Measurements from ENCODE around the gene CD4. TPM values are rescaled to one million over a fixed set of nuclear protein-coding genes. Genes with fewer than 3 reads are reported as not detected.

Gene CD4
- total RNA-seq, 1 experiment from 2014 or later = 0.34 TPM

DNA sequence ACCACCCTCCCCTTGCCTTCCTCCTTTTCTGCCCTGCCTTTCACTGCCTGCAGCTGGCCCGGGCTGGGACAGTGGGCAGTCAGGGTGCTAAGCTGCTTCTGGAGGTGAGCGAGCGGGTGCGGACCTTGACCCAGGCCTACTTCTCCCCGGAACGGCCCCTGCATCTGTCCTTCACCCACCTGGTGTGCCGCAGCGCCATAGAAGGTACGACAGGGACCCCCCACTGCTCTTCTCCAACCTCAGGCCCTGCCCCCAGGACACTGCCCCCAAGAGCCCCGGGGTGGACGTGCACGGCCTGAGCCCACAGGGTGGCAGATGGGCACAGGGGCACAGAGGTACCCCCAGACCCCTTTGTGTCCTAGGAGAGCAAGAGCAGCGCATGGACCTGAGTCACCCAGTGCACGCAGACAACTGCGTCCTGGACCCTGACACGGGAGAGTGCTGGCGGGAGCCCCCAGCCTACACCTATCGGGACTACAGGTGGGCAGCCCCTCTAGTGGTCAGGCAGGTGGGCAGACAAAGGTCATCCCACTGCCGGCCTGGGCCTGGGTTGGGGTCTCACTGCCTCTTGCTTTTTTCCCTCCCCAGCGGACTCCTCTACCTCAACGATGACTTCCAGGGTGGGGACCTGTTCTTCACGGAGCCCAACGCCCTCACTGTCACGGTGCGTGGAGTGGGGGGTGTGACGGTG lies 48.2 kb downstream of the CD4 start:
- DNase-seq (ENCODE audit: low spot score) = no peak
- in situ Hi-C loops (cut with HindIII; ENCODE audit: low sequenced_read_pairs) = no loop called here

GRCh38 chr12:6838854-6839253 lies 49.5 kb downstream of the CD4 start:
- no peak for DNase-seq (ENCODE audit: low spot score)
- in situ Hi-C loops (cut with HindIII; ENCODE audit: low sequenced_read_pairs) = no loop called here

- DNase-seq (ENCODE audit: low spot score) = peak; percentile 85
- in situ Hi-C loops (cut with HindIII; ENCODE audit: low sequenced_read_pairs) = no loop called here
Observed at GRCh38 chr12:6839482-6840201, 50.3 kb downstream of the CD4 start.

DNA sequence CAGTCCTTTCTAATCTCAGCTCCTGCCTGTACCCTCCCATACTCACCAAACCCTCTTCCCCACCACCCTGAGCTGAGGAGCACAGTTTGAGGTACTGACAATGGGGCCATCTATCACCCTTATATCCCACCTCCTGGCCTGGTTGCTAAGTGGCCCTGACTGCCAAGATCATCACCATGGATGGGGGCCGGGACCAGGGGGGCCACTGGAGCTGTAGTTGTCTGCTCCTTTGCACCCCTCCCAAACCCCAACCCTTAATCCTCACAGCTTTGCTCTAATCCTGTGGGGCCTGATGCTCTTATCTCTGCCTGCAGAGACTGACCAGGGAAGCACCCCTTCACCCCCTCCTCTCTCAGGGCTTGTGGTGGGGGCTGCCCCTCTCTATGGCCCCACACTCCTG lies 51.0 kb downstream of the CD4 start:
- no peak for DNase-seq (ENCODE audit: low spot score)
- in situ Hi-C loops (cut with HindIII; ENCODE audit: low sequenced_read_pairs) = no loop called here

DNA sequence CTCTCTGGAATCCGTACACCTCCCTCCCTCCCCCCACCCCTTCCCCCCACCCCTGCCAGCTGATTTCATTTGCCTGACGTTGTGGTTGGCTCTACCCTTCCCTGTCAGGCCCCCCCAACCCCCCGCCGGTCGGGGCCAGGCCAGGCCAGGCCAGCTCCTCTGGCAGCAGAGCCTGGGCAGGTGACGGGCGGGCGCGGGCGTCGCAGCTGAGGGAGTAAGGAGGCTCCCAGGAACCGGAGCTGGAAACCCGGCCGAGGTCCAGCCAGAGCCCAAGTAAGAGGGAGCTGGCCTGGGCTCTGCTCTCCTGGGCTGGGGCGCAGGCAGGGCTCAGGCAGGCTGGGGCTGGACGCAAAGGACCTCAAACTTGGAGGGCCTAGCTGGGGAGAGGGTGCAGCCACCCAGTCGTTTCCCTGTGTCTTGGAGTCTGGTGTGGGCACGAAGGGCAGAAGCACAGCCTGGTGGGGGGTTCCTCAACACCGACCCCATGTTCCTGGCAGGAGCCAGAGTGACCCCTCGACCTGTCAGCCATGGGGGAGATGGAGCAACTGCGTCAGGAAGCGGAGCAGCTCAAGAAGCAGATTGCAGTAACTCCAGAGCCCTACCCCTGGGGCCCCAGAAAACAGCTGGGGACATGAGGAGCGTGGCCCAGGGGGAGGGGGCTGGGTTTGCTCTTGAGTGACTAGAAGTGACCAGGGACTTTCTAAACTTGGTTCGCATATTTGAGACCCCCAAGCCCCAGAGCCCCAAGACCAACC lies 51.6 kb downstream of the CD4 start, which contains the start of gene GNB3:
TSS of gene GNB3 (plus strand) at position 165 of the 755 bp plus-strand sequence. CDS start at position 528, 363 bp downstream.
- DNase-seq (ENCODE audit: low spot score) = no peak
- in situ Hi-C loops (cut with HindIII; ENCODE audit: low sequenced_read_pairs) = no loop called here

DNA sequence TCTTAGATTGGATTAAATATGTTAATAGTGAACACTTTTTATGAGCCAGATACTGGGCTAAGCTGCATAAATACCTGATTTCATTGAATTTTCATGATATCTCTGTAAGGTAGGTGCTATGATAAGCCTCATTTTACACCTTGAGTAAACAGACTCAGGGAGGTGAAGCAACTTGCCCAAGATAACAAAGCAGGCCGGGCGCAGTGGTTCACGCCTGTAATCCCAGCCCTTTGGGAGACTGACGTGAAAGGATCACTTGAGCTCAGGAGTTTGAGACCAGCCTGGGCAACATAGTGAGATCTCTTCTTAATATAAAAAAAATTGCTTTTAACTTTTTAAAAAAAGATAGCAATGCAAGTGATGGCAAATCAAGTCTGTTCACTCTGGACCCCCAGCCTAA lies 52.7 kb downstream of the CD4 start:
- in situ Hi-C loops (cut with HindIII; ENCODE audit: low sequenced_read_pairs) = no loop called here
- DNase-seq (ENCODE audit: low spot score) = no peak

DNA sequence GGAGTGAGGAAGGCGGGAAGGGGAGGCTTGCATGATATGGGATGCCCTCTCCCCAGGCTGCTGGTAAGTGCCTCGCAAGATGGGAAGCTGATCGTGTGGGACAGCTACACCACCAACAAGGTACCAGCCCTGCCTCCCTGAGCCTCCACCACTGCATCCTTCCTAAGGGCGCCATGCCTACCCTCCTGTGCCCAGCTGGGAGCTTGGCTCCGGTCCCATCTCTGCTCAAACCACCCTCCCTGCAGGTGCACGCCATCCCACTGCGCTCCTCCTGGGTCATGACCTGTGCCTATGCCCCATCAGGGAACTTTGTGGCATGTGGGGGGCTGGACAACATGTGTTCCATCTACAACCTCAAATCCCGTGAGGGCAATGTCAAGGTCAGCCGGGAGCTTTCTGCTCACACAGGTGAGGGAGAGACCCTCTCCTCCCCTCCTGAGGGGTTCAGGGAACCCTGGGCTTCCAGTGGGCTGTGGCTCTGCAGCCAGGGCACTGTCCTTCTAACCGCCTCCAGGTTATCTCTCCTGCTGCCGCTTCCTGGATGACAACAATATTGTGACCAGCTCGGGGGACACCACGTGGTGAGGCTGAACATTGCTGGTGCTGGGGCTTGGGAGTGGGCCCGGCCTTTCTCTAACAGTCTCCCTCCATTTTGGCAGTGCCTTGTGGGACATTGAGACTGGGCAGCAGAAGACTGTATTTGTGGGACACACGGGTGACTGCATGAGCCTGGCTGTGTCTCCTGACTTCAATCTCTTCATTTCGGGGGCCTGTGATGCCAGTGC lies 54.0 kb downstream of the CD4 start:
- no peak for DNase-seq (ENCODE audit: low spot score)
- in situ Hi-C loops (cut with HindIII; ENCODE audit: low sequenced_read_pairs) = no loop called here

DNA sequence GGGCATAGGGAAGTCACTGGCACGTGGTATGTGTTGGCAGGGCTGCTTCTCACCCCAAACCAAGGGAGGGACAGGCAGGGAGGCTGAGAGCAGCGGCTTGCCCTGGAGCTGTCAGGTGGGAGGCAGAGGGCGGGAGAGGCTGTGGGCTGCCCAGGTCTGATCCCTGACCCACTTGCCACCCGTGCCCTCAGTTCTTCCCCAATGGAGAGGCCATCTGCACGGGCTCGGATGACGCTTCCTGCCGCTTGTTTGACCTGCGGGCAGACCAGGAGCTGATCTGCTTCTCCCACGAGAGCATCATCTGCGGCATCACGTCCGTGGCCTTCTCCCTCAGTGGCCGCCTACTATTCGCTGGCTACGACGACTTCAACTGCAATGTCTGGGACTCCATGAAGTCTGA lies 56.1 kb downstream of the CD4 start:
- no peak for DNase-seq (ENCODE audit: low spot score)
- in situ Hi-C loops (cut with HindIII; ENCODE audit: low sequenced_read_pairs) = no loop called here

DNA sequence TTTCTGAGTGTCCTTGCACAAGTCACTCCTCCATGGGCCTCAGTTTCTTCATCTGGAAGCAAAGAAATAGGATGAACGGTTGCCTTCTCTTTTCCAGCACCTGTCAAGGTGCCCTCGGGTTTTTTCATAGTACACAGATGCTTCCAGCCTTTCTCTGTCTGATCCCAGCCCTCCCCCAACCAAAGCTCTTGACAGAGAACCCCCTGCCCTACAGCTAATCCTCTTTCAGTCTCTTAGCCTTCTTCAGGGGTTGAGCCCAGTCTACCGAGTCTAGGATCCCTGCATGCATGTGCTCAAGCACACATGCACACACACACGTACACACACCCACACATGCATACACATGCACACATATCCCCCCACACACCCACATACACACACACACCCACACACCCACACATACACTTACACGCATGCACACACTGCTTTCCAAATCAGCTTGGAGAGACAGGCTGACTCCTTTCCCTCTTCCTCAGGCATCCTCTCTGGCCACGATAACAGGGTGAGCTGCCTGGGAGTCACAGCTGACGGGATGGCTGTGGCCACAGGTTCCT lies 57.1 kb downstream of the CD4 start:
- in situ Hi-C loops (cut with HindIII; ENCODE audit: low sequenced_read_pairs) = no loop called here
- no peak for DNase-seq (ENCODE audit: low spot score)

DNA sequence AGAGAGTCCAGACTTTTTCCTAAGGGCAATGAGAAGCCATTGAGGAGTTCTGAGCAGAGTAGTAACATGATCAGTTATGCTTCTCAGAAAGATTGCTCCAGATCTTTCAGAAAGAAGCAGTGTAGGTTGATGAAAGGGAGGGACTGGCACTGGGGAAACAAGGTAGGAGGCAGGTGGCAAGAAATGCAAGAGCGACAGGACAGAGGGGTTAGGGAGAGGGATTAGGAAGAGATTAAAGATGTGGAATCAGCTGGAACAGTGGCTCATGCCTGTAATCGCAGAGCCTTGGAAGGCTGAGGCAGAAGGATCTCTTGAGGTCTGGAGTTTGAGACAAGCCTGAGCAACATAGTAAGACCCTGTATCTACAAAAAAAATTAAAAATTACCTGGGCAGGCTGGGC lies 58.3 kb downstream of the CD4 start:
- DNase-seq (ENCODE audit: low spot score) = no peak
- in situ Hi-C loops (cut with HindIII; ENCODE audit: low sequenced_read_pairs) = no loop called here

- in situ Hi-C loops (cut with HindIII; ENCODE audit: low sequenced_read_pairs) = no loop called here
- DNase-seq (ENCODE audit: low spot score) = no peak
Observed at GRCh38 chr12:6849427-6849826, 60.1 kb downstream of the CD4 start.

DNA sequence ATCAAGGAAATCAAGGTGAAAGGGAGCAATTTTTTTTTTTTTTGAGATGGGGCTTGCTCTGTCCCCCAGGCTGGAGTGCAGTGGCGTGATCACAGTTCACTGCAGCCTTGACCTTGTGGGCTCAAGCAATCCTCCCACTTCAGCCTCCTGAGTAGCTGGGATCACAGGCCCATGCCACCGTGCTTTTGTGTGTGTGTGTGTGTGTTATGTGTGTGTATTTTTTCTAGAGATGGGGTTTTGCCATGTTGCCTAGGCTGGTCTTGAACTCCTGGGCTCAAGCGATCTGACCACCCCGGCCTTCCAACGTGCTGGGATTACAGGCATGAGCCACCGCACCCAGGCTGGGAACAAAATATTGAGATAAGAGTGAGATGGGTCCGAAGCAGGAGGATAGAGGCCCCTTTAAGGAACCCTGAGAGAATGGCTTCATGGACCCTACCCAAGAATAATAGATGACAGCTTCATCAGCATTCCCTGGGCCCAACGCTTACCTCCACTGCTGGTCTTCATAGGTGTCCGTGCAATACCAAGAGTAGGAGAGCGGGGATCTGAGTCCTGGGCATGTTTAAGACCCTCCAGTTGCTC lies 60.7 kb downstream of the CD4 start:
- in situ Hi-C loops (cut with HindIII; ENCODE audit: low sequenced_read_pairs) = no loop called here

GRCh38 chr12:6850796-6851152 lies 61.4 kb downstream of the CD4 start:
- no peak for DNase-seq (ENCODE audit: low spot score)
- in situ Hi-C loops (cut with HindIII; ENCODE audit: low sequenced_read_pairs) = no loop called here

More for the DNA sequence above, 60.7 kb downstream of the CD4 start:
- DNase-seq (ENCODE audit: low spot score) = no peak

GRCh38 chr12:6851153-6851920 lies 62.0 kb downstream of the CD4 start, which contains the start of gene CDCA3:
Gene CDCA3, minus strand, starts transcription at chr12:6851286. Its CDS starts 334 bp downstream, at chr12:6850952.
- peak; percentile 99 for DNase-seq (ENCODE audit: low spot score)
- in situ Hi-C loops (cut with HindIII; ENCODE audit: low sequenced_read_pairs) = no loop called here

DNA sequence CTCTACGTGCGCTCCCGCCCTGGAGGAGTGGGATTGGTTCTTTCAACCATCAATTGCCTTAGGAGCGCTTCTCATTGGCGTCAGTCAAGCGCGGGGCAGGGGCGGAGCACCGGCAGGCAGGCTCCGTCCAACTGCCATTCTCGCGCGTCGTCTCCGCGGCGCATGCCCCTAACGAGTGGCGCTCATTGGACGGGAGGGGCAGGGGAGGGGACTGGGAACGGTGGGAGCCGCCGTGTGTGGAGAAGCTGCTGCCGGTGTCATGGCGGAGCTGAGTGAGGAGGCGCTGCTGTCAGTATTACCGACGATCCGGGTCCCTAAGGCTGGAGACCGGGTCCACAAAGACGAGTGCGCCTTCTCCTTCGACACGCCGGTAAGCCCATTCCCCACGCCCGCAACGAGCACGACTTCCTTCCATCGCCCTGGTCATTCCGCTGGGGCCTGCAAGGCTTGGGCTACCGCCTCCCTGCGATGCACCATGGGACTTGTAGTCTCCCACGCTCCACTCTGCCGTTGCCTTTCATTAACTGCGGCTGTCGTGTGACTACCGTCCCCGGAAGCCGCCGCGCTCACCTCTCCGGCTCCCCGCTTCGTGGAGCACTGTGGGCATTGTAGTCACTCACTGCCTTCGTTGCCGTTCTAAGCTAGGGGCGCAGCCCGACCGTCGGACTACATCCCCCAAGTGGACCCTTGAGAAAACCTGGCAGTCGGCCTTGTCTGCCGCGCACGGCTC lies 62.8 kb downstream of the CD4 start, which contains the start of gene USP5:
TSS of gene USP5 (plus strand) at position 230 of the 730 bp plus-strand sequence. CDS start at position 260, 30 bp downstream.
- DNase-seq (ENCODE audit: low spot score) = peak; percentile 100
- in situ Hi-C loops (cut with HindIII; ENCODE audit: low sequenced_read_pairs) = no loop called here

GRCh38 chr12:6852651-6853354 lies 63.5 kb downstream of the CD4 start:
- DNase-seq (ENCODE audit: low spot score) = no peak
- in situ Hi-C loops (cut with HindIII; ENCODE audit: low sequenced_read_pairs) = no loop called here

- no peak for DNase-seq (ENCODE audit: low spot score)
Observed at GRCh38 chr12:6853626-6854025, 64.3 kb downstream of the CD4 start.

More at GRCh38 chr12:6853626-6854025, 64.3 kb downstream of the CD4 start:
- in situ Hi-C loops (cut with HindIII; ENCODE audit: low sequenced_read_pairs) = no loop called here
